Activated CD8-positive, alpha-beta memory T cell treated with anti-CD3 and anti-CD28 coated beads for 36 hours (primary cell): ENCODE measurements around the gene BNC2. TPM values are rescaled to one million over a fixed set of nuclear protein-coding genes. Genes with fewer than 3 reads are reported as not detected.

Experiments
- CTCF ChIA-PET: fragments of 350-600 bp; sonication (Branson Sonifier 250); formaldehyde crosslinking; loops from one replicate; lab custom pipeline; 2021; ENCODE audit warnings: antibody characterized with exemption; lab: Charles Lee
- POLR2A ChIA-PET: fragments of 350-600 bp; sonication (Branson Sonifier 250); formaldehyde crosslinking; loops from one replicate; lab custom pipeline; 2021; ENCODE audit warnings: antibody characterized with exemption; lab: Charles Lee
- total RNA-seq, 2 experiments: library from RNA; stranded (reverse); gene quantifications; one replicate each; pipeline ENCODE4 v1.2.3, GENCODE V29; 2021

The BNC2 gene
- total RNA-seq, 2 experiments from 2014 or later: not detected

DNA sequence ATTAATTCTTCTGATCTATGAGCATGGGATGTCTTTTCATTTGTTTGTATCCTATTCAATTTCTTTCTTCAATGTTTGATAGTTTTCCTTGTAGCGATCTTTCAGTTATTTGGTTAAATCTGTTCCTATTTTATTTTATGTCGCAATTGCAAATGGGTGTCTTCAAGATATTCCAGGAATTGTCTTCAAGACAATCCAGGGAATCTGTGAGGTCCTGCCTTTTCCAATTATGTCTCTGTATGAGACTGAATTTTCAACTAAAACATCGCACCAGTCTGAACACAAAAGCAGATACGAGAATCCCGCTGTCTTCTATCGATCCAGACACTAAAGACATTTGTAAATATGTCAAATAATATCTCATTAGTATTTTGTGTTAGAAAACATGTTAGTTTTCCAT is 485.5 kb downstream of the BNC2 start:
- CTCF ChIA-PET: no interaction called here
- POLR2A ChIA-PET: no interaction called here

DNA sequence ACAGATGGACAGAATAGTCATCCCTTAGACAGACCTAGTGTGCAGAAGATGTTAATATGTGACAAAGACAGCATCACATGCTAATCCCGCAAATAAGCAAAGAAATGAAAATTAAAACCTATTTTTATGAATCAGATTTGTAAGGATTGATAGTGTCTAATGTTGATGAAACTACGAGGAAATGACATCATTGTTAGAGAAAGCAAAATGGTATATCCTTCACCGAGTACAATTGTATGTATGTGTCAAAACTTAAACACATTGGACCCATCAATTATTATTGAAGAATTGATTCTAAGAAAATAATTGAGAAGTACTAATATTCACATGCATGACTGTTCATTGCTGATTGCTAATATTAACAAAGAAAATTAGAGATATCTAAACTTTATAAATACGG is 493.2 kb downstream of the BNC2 start:
- ChIA-PET POLR2A (no interaction called here), CTCF (no interaction called here)

DNA sequence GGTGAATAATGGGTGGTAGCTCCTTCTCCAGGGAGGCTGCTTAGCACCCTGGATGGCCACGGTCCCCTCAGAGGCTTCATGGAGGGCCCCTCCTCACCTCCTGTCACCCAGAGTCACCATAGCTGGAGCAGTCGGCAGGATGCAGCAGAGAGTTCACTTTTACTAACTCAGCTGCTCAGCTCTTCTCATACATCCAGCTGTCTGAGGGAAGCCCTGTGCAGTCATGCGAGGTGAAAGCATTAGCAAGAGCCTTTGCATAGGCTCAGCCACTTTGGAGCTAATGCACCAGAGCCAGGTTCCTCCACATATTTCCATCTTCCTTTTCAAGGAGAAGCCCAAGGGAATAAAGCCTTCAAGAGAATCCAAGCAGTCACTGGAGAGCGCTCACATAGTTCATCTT is 499.2 kb downstream of the BNC2 start:
- POLR2A ChIA-PET: no interaction called here
- CTCF ChIA-PET: no interaction called here

DNA sequence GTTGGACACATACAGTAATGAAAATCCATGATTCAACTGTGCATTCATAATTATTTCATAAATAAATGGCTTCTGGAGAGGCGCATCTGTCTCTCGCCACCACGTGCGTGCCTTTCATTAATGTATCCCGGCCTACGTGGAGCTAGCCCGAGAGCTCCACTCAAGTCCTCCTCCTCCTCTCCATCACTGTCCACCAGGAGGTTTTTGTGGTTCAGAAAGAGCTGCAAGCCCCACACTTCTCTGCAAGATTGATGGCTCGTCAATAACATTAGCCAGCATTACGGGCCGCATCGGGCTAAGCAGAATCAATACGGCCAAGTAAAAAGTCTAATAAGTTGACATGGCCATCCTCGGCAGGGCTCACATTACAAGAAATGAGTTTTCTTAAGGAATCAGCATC is 499.8 kb downstream of the BNC2 start:
- ChIA-PET CTCF (no interaction called here), POLR2A (no interaction called here)

DNA sequence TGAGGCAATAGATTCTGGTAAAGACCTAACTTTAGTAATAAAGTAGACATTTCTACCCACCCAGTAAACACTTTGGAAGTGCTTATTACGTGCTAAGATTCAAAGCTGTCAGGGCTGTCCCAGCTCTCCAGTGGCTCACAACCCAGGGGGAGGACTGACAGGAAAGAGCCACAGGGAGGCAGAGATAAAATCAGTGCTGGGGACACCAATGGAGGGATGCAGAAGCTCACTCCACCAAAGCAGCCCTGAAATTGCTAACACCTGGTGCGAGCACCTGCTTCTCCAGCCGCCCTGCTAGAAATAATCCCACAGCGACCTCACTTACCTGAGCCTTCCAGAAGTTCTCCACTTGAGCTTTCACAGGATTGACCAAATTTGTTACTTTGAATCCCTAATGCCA is 501.0 kb downstream of the BNC2 start:
- ChIA-PET POLR2A (no interaction called here), CTCF (no interaction called here)

DNA sequence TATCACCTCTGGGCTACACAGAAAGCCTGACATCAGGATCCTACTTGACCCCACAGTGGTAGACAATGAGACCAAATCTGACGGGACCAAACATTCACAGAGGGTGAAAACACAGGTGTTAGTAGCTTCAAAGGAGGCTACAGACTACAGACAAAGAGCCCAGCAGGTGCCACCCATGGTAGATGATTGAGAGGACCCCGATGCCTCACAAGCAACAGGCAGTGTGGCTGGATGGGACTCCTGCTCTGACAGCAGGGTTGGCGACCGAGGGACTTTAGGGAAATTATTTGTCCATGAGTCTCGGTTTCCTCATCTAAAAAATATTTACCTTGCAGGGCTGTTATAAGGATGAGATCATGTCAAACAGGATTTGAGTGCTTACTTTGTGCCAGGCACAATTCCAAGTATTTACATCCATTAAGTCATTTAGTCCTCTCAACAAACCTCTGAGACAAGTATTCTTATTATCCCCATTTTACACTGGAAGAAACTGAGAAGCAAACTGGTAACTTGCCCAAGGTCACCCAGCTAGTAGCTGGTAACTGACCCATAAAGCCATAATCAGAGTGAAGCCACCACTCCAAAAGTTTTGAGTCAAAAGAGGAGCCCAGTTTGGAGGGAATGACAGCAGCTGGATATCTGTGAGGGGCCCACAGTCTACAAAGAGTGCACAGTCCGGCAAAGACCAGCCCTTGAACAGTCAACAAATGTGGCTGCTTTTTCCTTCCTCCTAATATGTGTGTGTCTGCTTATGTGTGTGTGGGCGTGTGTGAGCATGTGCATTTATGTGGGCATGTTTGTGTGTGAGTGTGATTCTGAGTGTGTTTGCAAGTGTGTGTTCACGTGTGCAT is 502.0 kb downstream of the BNC2 start:
- POLR2A ChIA-PET: no interaction called here
- CTCF ChIA-PET: no interaction called here

DNA sequence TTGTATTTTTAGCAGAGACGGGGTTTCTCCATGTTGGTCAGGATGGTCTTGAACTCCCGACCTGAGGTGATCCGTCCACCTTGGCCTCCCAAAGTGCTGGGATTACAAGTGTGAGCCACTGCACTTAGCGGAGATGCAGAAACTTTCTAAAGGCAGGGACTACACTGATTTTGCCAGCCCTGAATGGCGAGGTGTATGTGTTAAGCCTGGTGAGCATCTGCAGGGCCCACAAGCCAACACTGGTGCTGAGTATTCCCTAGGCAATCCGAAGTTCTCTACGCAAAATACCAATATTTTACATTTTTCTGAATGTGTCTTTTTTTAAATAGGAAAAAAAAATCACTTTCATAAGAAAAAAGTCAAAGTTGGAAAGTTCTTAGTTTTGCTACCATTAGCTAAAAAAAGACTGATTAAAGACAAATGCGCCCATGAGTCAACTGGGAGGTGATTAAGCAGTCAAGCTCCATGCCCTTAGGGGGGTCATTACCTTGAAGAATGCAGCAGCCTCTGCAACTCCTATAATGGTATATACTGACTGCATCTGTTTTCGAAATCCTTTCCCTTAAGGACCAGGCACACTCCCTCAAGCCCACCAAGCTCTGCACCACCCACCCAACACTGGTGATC is 502.8 kb downstream of the BNC2 start:
- CTCF ChIA-PET: interaction anchor here (0.7 kb wide), 1 partner anchor 1405 kb away, joined by 3 read pairs; no protein-coding TSS in a partner anchor
- POLR2A ChIA-PET: no interaction called here

DNA sequence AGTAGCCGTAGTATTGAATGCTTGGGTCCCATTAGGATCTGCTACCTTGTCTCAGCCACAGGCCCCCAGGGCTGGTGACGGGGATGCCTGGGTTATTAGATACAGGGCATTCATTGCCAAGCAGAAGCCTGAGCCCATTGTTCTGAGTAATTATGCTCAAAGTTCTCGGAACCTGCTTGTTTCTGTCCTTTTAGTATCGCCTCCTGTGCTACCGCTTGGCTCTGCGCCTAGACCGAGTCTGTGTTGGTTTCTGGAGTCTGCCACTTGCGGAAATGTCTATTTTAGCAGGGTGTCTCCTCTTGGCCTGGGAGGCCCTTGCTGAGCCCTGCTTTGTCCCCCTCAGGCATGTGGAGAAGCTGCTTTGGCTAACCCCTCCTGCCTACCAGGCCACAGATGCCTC is 506.1 kb downstream of the BNC2 start:
- POLR2A ChIA-PET: no interaction called here
- CTCF ChIA-PET: no interaction called here

DNA sequence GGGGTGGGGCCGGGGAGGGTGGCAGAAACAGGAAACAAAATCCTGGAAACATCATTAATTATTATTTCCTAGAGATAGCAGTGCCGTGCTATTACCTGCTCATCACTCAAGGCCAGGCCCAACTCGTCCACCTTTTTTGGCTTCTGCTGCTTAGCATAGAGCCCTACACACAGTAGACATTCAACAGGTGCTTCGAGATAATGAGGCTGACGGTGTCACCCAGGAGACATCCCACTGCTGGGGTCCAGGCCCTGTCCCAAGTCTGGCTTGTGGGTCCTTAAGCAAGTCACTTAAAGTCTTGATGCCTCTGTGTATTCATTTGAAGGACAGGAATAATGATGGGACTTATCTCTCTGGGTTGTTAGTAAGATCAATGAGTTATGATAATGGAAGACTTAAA is 506.6 kb downstream of the BNC2 start:
- ChIA-PET POLR2A (no interaction called here), CTCF (no interaction called here)

DNA sequence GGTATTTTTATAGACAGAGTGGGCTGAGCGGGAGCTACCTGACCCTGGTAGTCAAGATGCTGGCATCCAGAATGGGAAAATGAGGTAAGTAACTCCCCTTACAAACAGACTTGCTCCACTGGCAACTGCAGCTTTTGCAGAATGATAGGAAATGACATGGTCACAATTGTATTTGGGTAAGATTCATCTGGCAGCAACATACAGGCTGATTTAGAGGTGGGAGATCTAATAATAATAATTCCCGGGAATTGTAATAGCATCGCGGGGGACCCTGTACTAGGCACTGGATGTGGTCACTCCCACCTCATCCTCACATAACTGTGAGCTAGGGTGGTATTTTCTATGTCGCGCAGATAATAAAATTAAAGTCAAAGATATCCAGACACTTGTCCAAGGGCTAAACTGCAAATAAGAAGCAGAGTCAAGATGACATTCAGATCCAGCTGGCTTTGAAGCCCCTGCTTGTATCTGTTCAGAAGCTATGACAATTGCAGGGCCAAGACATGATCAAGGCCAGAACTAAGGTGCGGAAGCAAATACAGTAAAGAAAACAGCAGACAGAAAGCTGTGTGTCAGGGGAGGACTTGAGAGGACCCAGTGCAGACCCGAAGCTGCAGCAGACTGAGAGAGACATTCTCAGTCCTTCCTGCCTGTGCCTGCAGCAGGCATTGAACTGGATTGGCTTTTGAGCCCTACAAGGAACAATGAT is 507.2 kb downstream of the BNC2 start:
- ChIA-PET POLR2A (no interaction called here), CTCF (no interaction called here)

DNA sequence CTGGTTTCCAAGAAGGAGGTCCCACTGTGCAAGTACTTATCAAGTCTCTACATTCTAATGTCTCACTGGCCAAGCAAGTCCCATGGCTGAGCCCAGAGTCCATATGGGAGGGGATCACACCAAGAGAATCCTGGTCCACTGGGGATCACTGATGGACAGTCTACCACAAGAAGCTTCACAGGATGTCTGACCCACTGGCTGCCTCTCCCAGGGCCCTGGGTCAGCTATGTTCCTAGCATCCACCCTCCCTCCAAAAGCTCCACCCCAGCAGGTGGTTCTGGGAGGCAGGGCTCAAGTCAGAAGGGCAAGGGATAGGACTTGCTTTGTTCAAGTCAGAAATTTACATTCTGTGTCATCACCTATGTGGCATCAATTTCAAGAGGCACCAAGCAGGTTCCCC is 508.5 kb downstream of the BNC2 start:
- POLR2A ChIA-PET: no interaction called here
- CTCF ChIA-PET: no interaction called here

DNA sequence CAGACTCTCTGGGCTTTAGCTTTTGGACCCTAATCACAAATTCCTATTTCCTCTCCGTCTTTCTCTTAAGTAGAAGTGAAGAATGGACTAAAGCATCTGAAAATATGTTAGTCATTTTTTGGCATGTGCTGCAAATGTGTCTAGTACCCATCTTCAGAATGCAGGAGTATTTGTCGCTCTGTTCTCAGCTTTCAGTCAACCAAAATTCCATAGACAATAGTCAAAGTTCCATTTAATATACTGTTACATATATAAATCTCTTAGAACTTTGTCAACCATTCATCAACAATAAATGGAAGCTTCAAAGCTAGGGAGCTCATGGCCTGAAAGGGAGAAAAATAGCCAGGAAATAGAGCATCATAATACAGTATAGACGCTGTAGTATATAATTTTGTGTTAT is 509.4 kb downstream of the BNC2 start:
- ChIA-PET CTCF (no interaction called here), POLR2A (no interaction called here)

DNA sequence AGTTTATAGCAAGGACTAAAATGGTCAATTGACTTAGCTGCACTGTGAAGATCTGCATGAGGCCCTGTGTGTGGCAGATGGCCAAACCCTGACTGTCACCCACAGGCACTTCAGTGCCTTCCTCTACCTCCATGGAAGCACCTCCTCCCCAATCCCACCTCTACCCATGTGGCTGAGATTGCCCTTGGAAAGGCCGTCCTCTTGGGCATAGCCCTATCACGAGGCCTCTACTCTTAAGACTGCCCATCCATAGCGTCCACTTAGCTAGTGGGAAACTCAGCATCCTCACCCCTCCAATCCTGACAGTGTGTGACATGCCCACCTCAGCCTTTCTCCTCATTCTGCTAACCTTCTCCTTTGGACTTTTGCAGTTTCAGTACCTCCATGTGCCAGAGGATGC is 510.2 kb downstream of the BNC2 start:
- ChIA-PET POLR2A (no interaction called here), CTCF (no interaction called here)
